Effector CD4-positive, alpha-beta T cell (primary cell): Measurements from ENCODE around the gene SEPTIN12.

Experiments used
- DNase-seq: peaks from one replicate; pipeline ENCODE4 v3.0.0-alpha.2; 2020

The SEPTIN12 gene

GRCh38 chr16:4783951-4784336, 4.2 kb downstream of the SEPTIN12 start:
- DNase-seq, result no peak

DNA sequence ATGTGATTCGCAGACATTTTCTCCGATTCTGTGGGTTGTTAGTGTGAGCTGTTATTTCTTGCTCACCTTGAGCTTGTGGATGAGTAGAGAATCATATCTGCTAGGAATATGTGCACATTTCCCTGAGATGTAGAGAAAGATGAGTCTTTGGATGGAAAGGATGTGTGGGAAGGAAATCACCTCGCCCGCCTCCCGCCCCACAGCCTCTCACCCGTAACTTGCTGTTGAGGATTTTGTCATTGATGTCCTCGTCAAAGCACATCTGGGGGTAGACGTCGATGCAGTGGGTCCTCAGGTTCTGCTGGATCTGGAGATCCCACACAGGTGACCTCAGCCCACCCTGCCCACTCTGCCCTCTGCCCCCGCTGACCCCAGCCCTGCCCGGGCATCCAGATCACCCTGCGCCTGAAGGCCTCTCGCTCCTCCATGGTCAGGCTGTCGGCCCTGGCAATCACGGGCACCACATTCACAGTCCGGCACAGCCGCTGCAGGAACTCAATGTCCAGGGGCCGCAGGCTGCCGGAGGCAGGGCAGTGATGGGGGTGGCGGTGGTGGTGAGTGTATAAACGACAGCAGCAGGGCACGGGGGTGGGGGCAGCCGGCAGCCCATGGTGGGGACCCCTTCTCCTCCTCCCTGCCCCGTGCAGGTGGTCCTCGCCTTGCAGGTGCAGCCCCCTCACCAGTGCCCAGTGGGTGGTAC, 4.7 kb downstream of the SEPTIN12 start:
- DNase-seq, result no peak

DNA sequence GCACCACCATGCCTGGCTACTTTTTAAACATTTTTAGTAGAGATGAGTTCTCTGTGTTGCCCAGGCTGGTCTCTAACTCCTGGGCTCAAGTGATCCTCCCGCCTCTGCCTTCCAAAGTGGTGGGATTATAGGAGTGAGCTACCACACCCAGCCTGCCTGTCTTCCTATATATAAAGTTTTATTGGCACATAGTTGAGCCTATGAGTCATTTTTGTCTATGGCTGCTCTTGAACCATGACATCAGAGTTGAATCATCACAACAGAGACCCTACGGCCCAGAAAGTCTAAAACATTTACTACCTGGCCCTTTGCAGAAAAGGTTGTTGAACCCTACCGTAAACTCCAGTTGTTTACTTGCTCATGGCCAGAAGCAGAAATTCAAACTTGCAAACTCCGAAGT, 7.9 kb downstream of the SEPTIN12 start:
- no peak for DNase-seq

GRCh38 chr16:4778050-4778392, 10.1 kb downstream of the SEPTIN12 start:
- no peak for DNase-seq

GRCh38 chr16:4777339-4778049, 10.7 kb downstream of the SEPTIN12 start:
- DNase-seq, result no peak

DNA sequence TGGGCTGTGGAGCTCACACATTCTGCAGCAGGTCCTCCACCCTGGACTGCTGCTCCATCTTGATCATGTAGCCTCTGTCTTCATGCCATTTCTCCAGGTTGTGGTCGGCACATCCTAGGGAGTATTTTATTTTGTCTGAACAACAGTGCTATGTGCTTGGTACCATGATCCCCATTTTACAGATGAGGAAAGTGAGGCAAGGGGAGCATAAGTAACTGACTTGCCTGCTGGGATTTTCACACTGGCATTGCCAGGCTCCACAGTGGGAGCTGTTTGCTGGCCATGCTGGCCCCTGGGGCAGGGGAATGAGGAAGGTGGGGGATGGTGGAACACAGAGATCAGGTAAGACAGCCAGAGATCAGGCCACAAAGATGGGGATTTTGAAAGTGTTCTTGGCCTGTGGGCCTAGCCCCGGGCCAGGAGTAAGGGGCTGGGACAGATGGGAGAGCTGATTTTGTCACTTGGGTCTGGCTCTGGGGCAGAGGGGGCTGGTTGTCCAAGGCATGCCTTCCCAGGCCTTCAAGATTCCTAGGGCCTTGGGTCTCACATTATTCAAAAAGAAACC, 11.9 kb downstream of the SEPTIN12 start:
- DNase-seq, result no peak

DNA sequence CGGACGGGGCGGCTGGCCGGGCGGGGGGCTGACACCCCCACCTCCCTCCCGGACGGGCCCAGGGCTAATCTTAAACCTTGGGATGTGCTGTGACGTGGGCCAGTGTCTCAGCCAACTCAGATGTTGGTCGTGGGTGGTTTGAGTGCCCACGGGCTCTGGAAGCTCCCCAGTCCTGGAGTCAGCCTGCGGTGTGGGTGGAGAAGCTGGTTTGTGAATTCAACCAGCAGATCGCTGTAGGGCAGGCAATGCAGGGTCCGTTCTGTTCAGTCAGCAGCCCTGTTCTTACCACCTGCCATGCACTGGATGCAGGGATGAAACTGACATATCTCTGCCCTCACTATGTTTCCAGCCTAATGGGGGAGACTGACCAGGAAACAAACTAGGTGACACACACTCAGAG, 13.1 kb downstream of the SEPTIN12 start:
- DNase-seq, result no peak

DNA sequence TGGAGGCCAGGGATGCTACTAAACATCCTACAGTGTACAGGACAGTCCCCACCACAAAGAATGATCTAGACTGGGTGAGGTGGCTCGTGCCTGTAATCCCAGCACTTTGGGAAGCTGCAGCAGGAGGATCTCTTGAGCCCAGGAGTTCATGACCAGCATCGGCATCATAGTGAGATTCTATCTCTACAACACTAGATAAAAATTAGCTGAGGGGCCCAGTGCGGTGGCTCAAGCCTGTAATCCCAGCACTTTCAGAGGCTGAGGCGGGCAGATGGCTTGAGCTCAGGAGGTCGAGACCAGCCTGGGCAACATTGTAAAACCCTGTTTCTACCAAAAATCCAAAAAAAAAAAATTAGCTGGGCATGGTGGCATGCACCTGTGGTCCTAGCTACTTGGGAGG, 15.8 kb downstream of the SEPTIN12 start:
- DNase-seq, result no peak

GRCh38 chr16:4771646-4772045, 16.5 kb downstream of the SEPTIN12 start:
- no peak for DNase-seq

DNA sequence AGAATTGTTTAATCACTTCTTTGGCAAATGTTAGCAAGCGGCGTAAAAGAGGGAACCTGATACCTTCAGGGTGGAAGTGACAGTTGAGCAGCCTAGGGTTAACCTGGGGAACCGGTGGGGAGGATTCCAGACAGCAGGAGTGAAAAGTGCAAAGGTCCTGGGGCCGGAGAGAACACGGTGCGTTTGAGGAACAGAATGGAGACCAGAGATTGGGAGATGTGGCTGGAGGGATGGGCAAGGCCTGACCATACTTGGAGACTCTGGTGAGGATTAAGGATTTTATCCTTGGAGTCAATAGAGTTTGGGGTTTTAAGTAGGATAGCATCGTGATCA, 18.9 kb downstream of the SEPTIN12 start:
- DNase-seq, result no peak

DNA sequence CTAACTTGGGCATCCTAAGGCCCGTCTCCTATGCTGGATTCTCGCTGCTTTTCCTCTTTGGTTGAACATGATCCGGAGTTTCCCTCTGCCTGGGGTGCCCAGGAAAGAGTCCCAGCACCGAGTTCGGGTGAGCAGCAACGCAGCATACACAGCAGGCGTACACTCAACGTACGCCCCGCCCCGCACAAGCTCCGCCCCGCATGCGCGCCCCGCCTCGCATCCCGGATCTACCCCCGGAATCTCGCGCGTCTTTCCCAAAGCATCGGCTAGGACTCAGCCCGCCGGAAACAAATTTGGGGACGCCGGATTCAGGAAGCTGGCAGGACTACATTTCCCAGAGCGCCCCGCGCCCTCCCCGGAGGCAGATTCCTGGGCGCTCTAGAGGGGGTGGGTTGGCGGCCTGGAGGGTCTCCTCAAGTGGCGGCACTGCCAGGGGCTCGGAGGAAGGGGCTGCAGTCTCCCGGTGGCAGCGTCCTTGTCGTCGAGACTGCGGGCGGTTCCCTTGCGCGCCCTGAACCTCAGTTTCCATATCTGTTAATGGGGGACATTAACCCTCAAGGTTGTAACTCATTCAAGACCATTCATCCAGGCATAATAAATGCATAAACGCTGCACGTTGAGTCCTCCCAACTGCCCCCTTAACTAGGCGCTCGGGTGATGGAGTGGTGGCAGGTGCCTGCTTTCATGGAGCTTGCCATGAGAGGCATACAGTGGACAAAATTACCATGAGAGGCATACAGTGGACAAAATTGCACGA, 19.4 kb downstream of the SEPTIN12 start:
- DNase-seq, result peak; percentile 70

- no peak for DNase-seq
Observed at GRCh38 chr16:4767872-4768548, 20.1 kb downstream of the SEPTIN12 start.

DNA sequence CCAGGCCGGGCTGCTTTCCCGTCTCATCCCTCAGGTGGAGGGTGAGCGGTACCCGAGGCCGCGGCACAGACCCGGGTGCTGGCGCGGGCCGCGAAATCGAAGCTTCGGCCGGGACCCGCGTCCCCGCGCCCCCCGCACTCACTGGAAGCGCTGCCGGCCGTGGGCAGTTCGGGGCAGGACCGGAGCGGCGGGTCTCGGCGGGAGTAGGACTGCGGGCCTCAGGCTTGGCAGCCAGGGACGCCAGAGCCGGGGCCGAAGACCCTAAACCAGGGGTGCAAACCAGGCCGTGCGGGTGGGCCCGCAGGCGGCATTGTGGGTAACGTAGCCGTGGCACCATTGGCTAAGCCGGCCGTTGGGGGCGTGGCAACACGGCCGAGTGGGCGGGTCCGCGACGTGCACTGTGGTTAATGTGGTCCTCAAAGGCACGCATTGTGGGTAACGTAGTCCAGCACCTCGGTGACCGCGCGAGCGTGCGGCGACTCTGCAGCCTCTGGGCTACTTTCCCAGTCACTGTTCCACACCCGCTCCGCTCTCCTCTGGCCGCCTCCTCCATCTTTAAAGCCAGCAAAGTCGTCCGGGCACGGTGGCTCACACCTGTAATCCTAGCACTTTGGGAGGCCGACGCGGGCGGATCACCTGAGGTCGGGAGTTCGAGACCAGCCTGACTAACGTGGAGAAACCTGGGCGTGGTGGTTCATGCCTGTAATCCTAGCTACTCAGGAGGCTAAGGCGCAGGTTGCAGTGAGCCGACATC, 21.1 kb downstream of the SEPTIN12 start, which contains the start of gene ZNF500:
Gene ZNF500, minus strand, starts transcription at position 288 of the 754 bp plus-strand sequence. CDS start 1,184 bp downstream, outside the sequence.
- peak; percentile 94 for DNase-seq

- no peak for DNase-seq
Observed at GRCh38 chr16:4765511-4766474, 22.4 kb downstream of the SEPTIN12 start.

- no peak for DNase-seq
Observed at GRCh38 chr16:4763791-4764190, 24.4 kb downstream of the SEPTIN12 start.

DNA sequence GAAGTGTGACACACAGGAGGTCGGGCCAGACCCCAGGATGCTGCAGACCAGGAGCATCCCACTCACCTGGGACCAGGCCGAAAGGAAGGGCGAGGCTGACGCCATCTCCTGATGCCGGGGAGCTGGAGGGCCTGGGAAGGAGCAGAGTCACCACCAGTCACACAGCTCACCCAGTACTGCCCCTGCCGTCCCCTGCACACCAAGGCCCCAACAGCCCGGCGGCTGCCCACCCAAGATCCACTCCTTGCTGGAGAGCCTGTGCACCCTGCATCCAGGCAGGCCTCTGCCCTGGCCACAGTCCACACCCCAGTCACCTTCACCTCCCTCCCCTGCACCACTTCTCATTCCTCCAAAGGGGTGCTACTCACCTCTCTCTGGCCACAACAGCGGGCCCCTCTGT, 25.9 kb downstream of the SEPTIN12 start:
- DNase-seq, result no peak

DNA sequence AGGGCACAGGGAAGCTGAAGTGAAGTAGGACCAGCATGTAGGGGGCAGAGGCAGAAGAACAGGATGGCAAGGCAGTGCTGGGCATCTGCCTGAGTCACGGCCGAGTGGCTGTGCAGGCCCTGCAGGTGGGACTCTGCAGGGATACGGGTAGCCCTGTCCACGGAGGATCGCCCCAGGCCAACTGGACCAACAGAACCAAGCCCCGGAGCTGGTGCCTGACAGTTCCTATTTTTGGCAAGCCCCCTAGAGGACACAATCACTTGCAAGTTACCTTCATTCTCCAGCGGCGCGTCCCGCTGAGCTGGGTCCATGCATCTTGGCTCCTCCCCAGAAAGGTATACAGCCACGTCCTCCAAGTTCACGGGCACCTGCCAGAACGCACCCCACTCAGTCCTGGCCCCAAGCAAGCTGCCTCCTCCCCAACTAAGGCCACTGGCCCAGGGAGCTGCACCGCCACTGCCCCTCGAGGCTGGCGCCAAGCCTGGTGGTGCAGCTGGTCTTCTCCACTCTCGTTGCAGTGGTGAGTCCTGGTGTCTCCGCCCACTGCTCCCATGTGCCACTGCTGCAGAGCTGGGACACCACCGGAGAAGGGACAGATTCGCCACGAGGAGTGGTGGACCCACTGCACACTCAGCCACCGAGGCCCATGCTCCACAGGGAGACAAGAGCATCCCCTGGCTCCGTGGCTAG, 27.8 kb downstream of the SEPTIN12 start:
- DNase-seq, result no peak

DNA sequence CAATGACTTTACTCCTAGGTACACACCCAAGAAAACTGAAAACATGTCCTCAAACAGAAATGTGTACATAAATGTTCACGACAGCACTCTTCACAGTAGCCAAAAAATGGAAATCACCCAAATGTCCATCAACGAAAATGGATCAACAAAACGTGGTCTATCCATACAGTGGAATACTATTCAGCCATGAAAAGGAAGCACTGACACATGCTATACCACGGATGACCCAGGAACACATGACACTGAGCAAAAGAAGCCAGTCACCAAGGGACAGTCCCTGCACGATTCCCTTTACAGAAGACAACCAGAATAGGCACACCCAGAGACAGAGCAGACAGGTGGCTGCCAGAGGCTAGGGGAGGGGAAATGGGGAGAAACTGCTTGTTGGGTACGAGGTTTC, 32.5 kb downstream of the SEPTIN12 start:
- DNase-seq, result no peak

DNA sequence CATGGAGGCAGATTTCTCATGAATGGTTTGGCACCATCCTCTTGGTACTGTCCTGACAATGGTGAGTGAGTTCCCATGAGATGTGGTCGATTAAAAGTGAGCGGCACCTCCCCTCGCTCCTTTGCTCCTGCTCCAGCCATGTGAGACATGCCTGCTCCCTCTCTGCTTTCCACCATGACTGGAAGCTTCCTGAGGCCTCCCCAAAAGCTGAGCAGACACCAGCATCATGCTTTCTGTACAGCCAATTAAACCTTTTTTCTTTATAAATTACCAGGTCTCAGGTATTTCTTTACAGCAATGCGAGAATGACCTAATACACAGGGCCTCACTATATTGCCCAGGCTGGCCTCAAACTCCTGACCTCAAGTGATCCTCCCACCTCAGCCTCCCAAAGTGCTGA, 33.3 kb downstream of the SEPTIN12 start:
- no peak for DNase-seq

DNA sequence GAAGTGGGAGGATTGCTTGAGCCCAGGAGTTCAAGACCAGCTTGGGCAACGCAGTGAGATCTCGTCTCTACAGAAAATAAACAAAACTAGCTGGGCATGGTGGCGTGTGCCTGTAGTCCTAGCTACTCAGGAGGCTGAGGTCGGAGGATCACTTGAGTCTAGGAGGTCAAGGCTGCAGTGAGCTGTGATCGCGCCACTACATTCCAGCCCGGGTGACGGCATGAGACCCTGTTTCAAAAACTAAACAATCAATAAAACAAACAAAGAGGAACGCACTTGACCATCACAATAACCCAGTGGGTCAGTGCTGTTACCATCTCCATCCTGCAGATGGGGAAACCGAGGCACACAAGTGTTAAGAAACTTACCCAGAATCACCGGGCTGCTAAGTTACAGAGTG, 34.9 kb downstream of the SEPTIN12 start:
- no peak for DNase-seq
